GM19240 (cell line): Measurements from ENCODE around the gene SAMD11.

ENCODE experiments used
- DNase-seq: peaks from one replicate; pipeline ENCODE4 v3.0.0; 2011; ENCODE audit warnings: low spot score; ENCODE audit not compliant: insufficient read length

Gene SAMD11

DNA sequence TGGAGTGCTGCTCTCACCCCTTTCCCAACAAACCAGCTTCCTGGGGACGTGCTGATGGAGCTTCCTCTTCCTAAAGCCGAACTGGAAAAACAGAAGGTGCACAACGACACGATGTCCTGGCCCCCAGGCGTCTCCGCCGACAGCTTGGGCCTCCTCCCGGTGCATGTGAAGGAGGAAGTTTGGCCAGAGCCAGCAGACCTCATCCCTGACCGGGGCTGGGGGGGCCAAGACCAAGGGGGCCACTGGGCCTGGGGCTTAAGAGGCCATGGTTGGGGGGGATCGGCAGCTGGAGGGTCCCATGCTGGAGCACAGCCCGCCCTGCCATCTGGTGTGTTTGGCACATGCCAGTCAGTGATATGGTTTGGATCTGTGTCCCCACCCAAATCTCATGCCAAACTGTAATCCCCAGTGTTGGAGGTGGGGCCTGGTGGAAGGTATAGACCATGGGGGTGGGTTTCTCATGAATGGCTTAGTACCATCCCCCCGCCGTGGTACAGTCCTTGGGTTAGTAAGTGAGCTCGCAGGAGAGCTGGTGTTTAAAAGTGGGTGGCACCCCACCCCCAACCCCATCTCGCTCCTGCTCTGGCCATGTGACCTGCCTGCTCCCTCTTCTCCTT, 69.8 kb downstream of the SAMD11 start:
- no peak for DNase-seq
